Peyer's patch (tissue), 4 donors: Measurements from ENCODE around the gene ABR. TPM values are rescaled to one million over a fixed set of nuclear protein-coding genes. Genes with fewer than 3 reads are reported as not detected.
A peak's percentile ranks its signal among the peaks of the same experiment; 100 is the strongest.

Experiments
- DNase-seq, 3 donors: peaks; one replicate each; pipeline ENCODE4 v3.0.0-alpha.2; 2017 to 2019
- H3K27ac ChIP-seq, 4 donors: fragments of 200-600 bp; sonication (generic); one replicate each; pipeline ENCODE4 v1.5.1; 2016 to 2019
- H3K27me3 ChIP-seq, 2 donors: fragments of 200-600 bp; sonication (generic); one replicate each; pipeline ENCODE4 v1.5.1; 2019
- H3K36me3 ChIP-seq, 3 donors: fragments of 200-600 bp; sonication (generic); one replicate each; pipeline ENCODE4 v1.5.1; 2016 to 2019
- H3K4me1 ChIP-seq, 4 donors: fragments of 200-600 bp; sonication (generic); one replicate each; pipeline ENCODE4 v1.5.1; 2016 to 2019
- H3K4me3 ChIP-seq, 4 donors: fragments of 200-600 bp; sonication (generic); 1 replicate in 3 of 4; 2 replicates in 1 of 4; pipeline ENCODE4 v1.5.1; 2016 to 2019; ENCODE audit warnings: mild to moderate bottlenecking in 1 of 4
- H3K9me3 ChIP-seq, 4 donors: fragments of 200-600 bp; sonication (generic); one replicate each; pipeline ENCODE4 v1.5.1; 2016 to 2019; ENCODE audit warnings: mild to moderate bottlenecking in 1 of 4
- CTCF ChIP-seq, 6 experiments: fragments of 450-650 bp in 4 of 6; fragments of 200-600 bp in 2 of 6; sonication (generic) in 1 of 6; IDR thresholded peaks; one replicate each; pipeline ENCODE4 v1.5.1; 2017 to 2019; ENCODE audit warnings: antibody characterized with exemption in 6 of 6, mild to moderate bottlenecking in 3 of 6, moderate library complexity in 1 of 6
- POLR2A ChIP-seq, 2 donors: fragments of 450-650 bp; IDR thresholded peaks; one replicate each; pipeline ENCODE4 v1.5.1; 2017; ENCODE audit warnings: antibody characterized with exemption in 2 of 2, mild to moderate bottlenecking in 2 of 2, moderate library complexity in 2 of 2
- total RNA-seq, 4 donors: library from RNA; depleted of rRNA; stranded (reverse); fragments of >200 nt; gene quantifications; one replicate each; pipeline ENCODE4 v1.1.0, GENCODE V29; 2016

ABR gene
- total RNA-seq, 4 donors from 2014 or later = 220 to 753 (median 440) TPM

GRCh38 chr17:1217089-1217385 lies 37.3 kb upstream of the ABR start:
- no peaks in the 10 kb centered on the region for H3K27me3 ChIP-seq
- H3K9me3 ChIP-seq = no peaks in the 10 kb centered on the region
- no peaks in the 10 kb centered on the region for H3K36me3 ChIP-seq
- no peak overlapping the region for H3K27ac ChIP-seq
- TF ChIP-seq POLR2A (IDR thresholded peaks at IDR 0.05) (no peak), CTCF (IDR thresholded peaks at IDR 0.05) (no peak)
- peaks cover 0 to 12% (median 5%) of the 10 kb centered on the region in 4 donors for H3K4me1 ChIP-seq
- no peak for DNase-seq
- no peak overlapping the region for H3K4me3 ChIP-seq

- H3K27me3 ChIP-seq = no peaks in the 10 kb centered on the region
- peak in 2 of 3 donors; percentile 76 to 79 for DNase-seq
- TF ChIP-seq CTCF (IDR thresholded peaks at IDR 0.05) (no peak), POLR2A (IDR thresholded peaks at IDR 0.05) (no peak)
Measured at GRCh38 chr17:1216217-1217088, 36.7 kb upstream of the ABR start.

GRCh38 chr17:1212946-1213345 lies 33.2 kb upstream of the ABR start:
- peak overlapping the region in 2 of 4 donors; percentile 63 to 82 for H3K27ac ChIP-seq
- H3K4me1 ChIP-seq = peaks cover 0 to 18% (median 6%) of the 10 kb centered on the region in 4 donors
- H3K36me3 ChIP-seq = no peaks in the 10 kb centered on the region
- no peak for DNase-seq
- TF ChIP-seq POLR2A (IDR thresholded peaks at IDR 0.05) (no peak), CTCF (IDR thresholded peaks at IDR 0.05) (no peak)
- H3K4me3 ChIP-seq = no peak overlapping the region
- H3K9me3 ChIP-seq = no peaks in the 10 kb centered on the region
- no peaks in the 10 kb centered on the region for H3K27me3 ChIP-seq

More at GRCh38 chr17:1216217-1217088, 36.7 kb upstream of the ABR start:
- Histone ChIP-seq H3K4me3 (no peak overlapping the region), H3K9me3 (no peaks in the 10 kb centered on the region), H3K4me1 (peaks cover 0 to 12% (median 5%) of the 10 kb centered on the region in 4 donors), H3K36me3 (no peaks in the 10 kb centered on the region), H3K27ac (peak overlapping the region in 1 of 4 donors; percentile 3)

- H3K27me3 ChIP-seq = no peaks in the 10 kb centered on the region
- no peak overlapping the region for H3K4me3 ChIP-seq
- H3K27ac ChIP-seq = peak overlapping the region in 1 of 4 donors; percentile 29
- DNase-seq = no peak
- H3K9me3 ChIP-seq = no peaks in the 10 kb centered on the region
- peaks cover 0 to 18% (median 6%) of the 10 kb centered on the region in 4 donors for H3K4me1 ChIP-seq
- TF ChIP-seq CTCF (IDR thresholded peaks at IDR 0.05) (no peak), POLR2A (IDR thresholded peaks at IDR 0.05) (no peak)
- H3K36me3 ChIP-seq = no peaks in the 10 kb centered on the region
Measured at GRCh38 chr17:1211287-1211686, 31.5 kb upstream of the ABR start.

GRCh38 chr17:1208966-1209365 lies 29.2 kb upstream of the ABR start:
- Histone ChIP-seq H3K4me3 (no peak overlapping the region), H3K4me1 (peaks cover 0 to 18% (median 7%) of the 10 kb centered on the region in 4 donors), H3K9me3 (no peaks in the 10 kb centered on the region), H3K36me3 (no peaks in the 10 kb centered on the region), H3K27ac (no peak overlapping the region), H3K27me3 (no peaks in the 10 kb centered on the region)
- TF ChIP-seq CTCF (IDR thresholded peaks at IDR 0.05) = no peak
- TF ChIP-seq POLR2A (IDR thresholded peaks at IDR 0.05) = no peak
- DNase-seq = no peak
